HepG2 (cell line): ENCODE measurements around the gene GIPC1. TPM values are rescaled to one million over a fixed set of nuclear protein-coding genes. Genes with fewer than 3 reads are reported as not detected.

Experiments
- ATAC-seq: fragments of 200-7000 bp; cut with Tn5 transposase; 3 replicates; pipeline ENCODE4 v1.9.1; 2020; ENCODE audit warnings: mild to moderate bottlenecking, moderate library complexity
- BruUV-seq: library from RNA; stranded (reverse); fragments of 400-500 nt; replicated peaks from 2 replicates; lab custom pipeline; 2021; lab: Mats Ljungman, UMichigan
- CTCF ChIA-PET: fragments of 300-600 bp; formaldehyde crosslinking; extraction: SDS; loops from one replicate; lab custom pipeline; 2021; ENCODE audit warnings: low total read pairs, inconsistent platforms, low intra/inter-chr PET ratio; lab: Yijun Ruan, JAX
- POLR2A ChIA-PET: fragments of 350-600 bp; sonication (Branson Sonifier 250); formaldehyde crosslinking; loops from one replicate; lab custom pipeline; 2020; ENCODE audit warnings: antibody characterized with exemption, inconsistent platforms; lab: Yijun Ruan, JAX
- DNase-seq: peaks from one replicate; pipeline ENCODE4 v3.0.0-alpha.2; 2015; ENCODE audit warnings: low spot score
- FAIRE-seq: peaks from 3 replicates; lab custom pipeline; 2011; peaks lifted over from hg19 to GRCh38; lab: Jason Lieb, UNC
- H2AFZ ChIP-seq: one replicate; pipeline ENCODE4 v1.6.1; 2011; ENCODE audit warnings: low read length, inconsistent platforms
- H3K27ac ChIP-seq: fragments of 300-600 bp; 3 replicates; pipeline ENCODE4 v1.8.0; 2011; ENCODE audit warnings: mixed run types, mild to moderate bottlenecking, mixed read lengths, low read length, inconsistent platforms; ENCODE audit not compliant: insufficient read depth; ENCODE audit errors: extremely low read length
- H3K27me3 ChIP-seq, 2 experiments: fragments of 200-600 bp in 1 of 2; 2 replicates in 1 of 2; 3 replicates in 1 of 2; pipeline versions ENCODE4 v1.6.0 to v1.8.0; 2011; ENCODE audit warnings: low read length in 2 of 2, mild to moderate bottlenecking in 2 of 2, moderate library complexity in 2 of 2, inconsistent platforms in 1 of 2; ENCODE audit not compliant: insufficient read depth in 2 of 2, control insufficient read depth in 1 of 2
- H3K36me3 ChIP-seq, 2 experiments: fragments of 200-600 bp in 1 of 2; replicated peaks in 1 of 2; 2 replicates in 1 of 2; 3 replicates in 1 of 2; pipeline versions ENCODE4 v1.5.1 to v1.8.0; 2011; ENCODE audit warnings: low read length in 2 of 2, inconsistent platforms in 1 of 2; ENCODE audit not compliant: insufficient read depth in 2 of 2, control insufficient read depth in 1 of 2
- H3K4me1 ChIP-seq: 2 replicates; pipeline ENCODE4 v1.5.1; 2012; ENCODE audit warnings: low read length, inconsistent platforms; ENCODE audit not compliant: insufficient read depth
- H3K4me2 ChIP-seq: 2 replicates; pipeline ENCODE4 v1.6.0; 2011; ENCODE audit warnings: low read depth, low read length, inconsistent platforms
- H3K4me3 ChIP-seq, 3 experiments: fragments of 200-600 bp in 1 of 3; sonication (generic), shearing (Covaris generic) in 1 of 3; replicated peaks in 1 of 3; 2 replicates each; pipeline ENCODE4 v1.5.1; 2011 to 2016; ENCODE audit warnings: low read length in 3 of 3, inconsistent platforms in 2 of 3, low read depth in 2 of 3, mild to moderate bottlenecking in 2 of 3, control low read depth in 1 of 3, mixed read lengths in 1 of 3; ENCODE audit not compliant: insufficient read depth in 1 of 3
- H3K79me2 ChIP-seq: one replicate; pipeline ENCODE4 v1.6.1; 2011; ENCODE audit warnings: low read length, inconsistent platforms; ENCODE audit not compliant: insufficient read depth
- H3K9ac ChIP-seq: 2 replicates; pipeline ENCODE4 v1.6.0; 2011; ENCODE audit warnings: mild to moderate bottlenecking, low read depth, low read length, inconsistent platforms; ENCODE audit not compliant: insufficient read depth
- H3K9me3 ChIP-seq: 2 replicates; pipeline ENCODE4 v1.5.1; 2012; ENCODE audit warnings: mild to moderate bottlenecking, low read length
- H4K20me1 ChIP-seq: 2 replicates; pipeline ENCODE4 v1.6.0; 2011; ENCODE audit warnings: inconsistent platforms, mild to moderate bottlenecking, low read length, moderate library complexity; ENCODE audit not compliant: insufficient read depth
- AKNA ChIP-seq: sonication (generic); formaldehyde crosslinking; IDR thresholded peaks from 2 replicates; pipeline ENCODE4 v1.4.0; 2020; ENCODE audit warnings: missing genetic modification reagents, borderline replicate concordance
- DMAP1 ChIP-seq: IDR thresholded peaks from 2 replicates; pipeline ENCODE4 v1.6.1; 2016
- HMGXB4 ChIP-seq, 2 experiments: sonication (generic) in 1 of 2; formaldehyde crosslinking in 1 of 2; IDR thresholded peaks; 2 replicates each; pipeline versions ENCODE4 v1.4.0 to v1.6.1; 2018 to 2020; ENCODE audit warnings: missing genetic modification reagents in 2 of 2, borderline replicate concordance in 1 of 2, low read depth in 1 of 2, mild to moderate bottlenecking in 1 of 2, missing biosample characterization in 1 of 2
- PCBP1 ChIP-seq: fragments of 200-400 bp; formaldehyde crosslinking; IDR thresholded peaks from 2 replicates; pipeline ENCODE4 v1.6.1; 2017; ENCODE audit warnings: mild to moderate bottlenecking, low read depth, low read length, borderline replicate concordance
- SMARCE1 ChIP-seq: fragments of 450-650 bp; IDR thresholded peaks from 2 replicates; pipeline ENCODE4 v1.6.1; 2017; ENCODE audit warnings: borderline replicate concordance
- ZBTB33 ChIP-seq: sonication (generic); formaldehyde crosslinking; IDR thresholded peaks from 2 replicates; pipeline ENCODE4 v1.4.0; 2020; ENCODE audit warnings: missing genetic modification reagents
- ZBTB38 ChIP-seq: sonication (generic); formaldehyde crosslinking; IDR thresholded peaks from 2 replicates; pipeline ENCODE4 v1.5.1; 2020; ENCODE audit warnings: mild to moderate bottlenecking, missing genetic modification reagents
- ZNF652 ChIP-seq: IDR thresholded peaks from 2 replicates; pipeline ENCODE4 v1.6.1; 2016; ENCODE audit warnings: low read depth, borderline replicate concordance
- WGBS: methylation state at CpG from one replicate; pipeline ENCODE4 v1.1.6; 2017; ENCODE audit warnings: low lambda C conversion rate; 5-methylcytosine and 5-hydroxymethylcytosine counted together
- in situ Hi-C: cut with HindIII; loops from 2 replicates; pipeline ENCODE4 v1.10.0; 2017; ENCODE audit warnings: low pct_unique_long_range_greater_than_20kb; ENCODE audit not compliant: extremely low pct_ligation_motif_present
- intact Hi-C: fragments of 100-400 bp; cut with micrococcal nuclease; formaldehyde crosslinking; loops from one replicate; pipeline ENCODE4 v1.10.0; 2022; ENCODE audit not compliant: unreplicated experiment
- polyA plus RNA-seq, 8 experiments: library from polyadenylated mRNA; depleted of rRNA in 3 of 8; stranded (reverse) in 7 of 8; unstranded in 1 of 8; fragments of >200 nt; fragmentation: Illumina TruSeq in 4 of 8; extraction: Trizol in 4 of 8; gene quantifications; 2 replicates each; pipeline versions ENCODE4 v1.2.1 to v1.2.3, GENCODE V29; 2011 to 2016; ENCODE audit warnings: low read depth in 4 of 8, missing spikeins in 1 of 8, mixed read lengths in 1 of 8; ENCODE audit not compliant: insufficient read depth in 1 of 8
- total RNA-seq, 5 experiments: library from RNA; depleted of rRNA; stranded (reverse); fragments of >200 nt; fragmentation: Illumina TruSeq; extraction: Trizol; gene quantifications; 2 replicates each; pipeline ENCODE4 v1.2.3, GENCODE V29; 2016; ENCODE audit warnings: low read depth in 1 of 5

Gene GIPC1
- total and polyA plus RNA-seq, 2 of the 13 experiments (the other 11 are each of a cell fraction or from before 2014, with no cell fraction given) = 27.1 to 48.1 TPM

- TF ChIP-seq SMARCE1 = no peak
- TF ChIP-seq, all 625 proteins: peak for 216
These were observed 33.5 kb upstream of the GIPC1 start, which contains the start of gene TECR (continued) for GRCh38 chr19:14529254-14530004.

GRCh38 chr19:14528419-14529253 is 32.7 kb upstream of the GIPC1 start:
- ATAC-seq (no peak), FAIRE-seq (no peak), DNase-seq (no peak)
- intact Hi-C loops (loop anchor here (1.0 kb wide), 1 partner anchor 8 kb away; no protein-coding TSS in a partner anchor), in situ Hi-C loops (no loop called here)
- Histone ChIP-seq H3K9me3 (no peaks in the 10 kb centered on the region), H4K20me1 (no peaks in the 10 kb centered on the region), H3K4me2 (peak overlapping the region; percentile 64), H3K27ac (peak overlapping the region; percentile 30), H3K9ac (peak overlapping the region; percentile 46), H3K4me1 (peaks cover 27% of the 10 kb centered on the region), H3K36me3 (peaks cover 0 to 3% of the 10 kb centered on the region in 2 experiments; a peak in 1 of 5 replicates), H3K79me2 (peaks cover 34% of the 10 kb centered on the region), H2AFZ (no peak overlapping the region), H3K27me3 (no peaks in the 10 kb centered on the region; a peak in 1 of 5 replicates), H3K4me3 (peak overlapping the region; percentile 55 to 89 (median 57); a peak in 5 of 6 replicates)
- POLR2A ChIA-PET = interaction anchor here (3.6 kb wide), 1 partner anchor 9 kb away, joined by 39 read pairs; the partner anchor contains the start of gene DNAJB1
- WGBS = 57% methylated on average over 38 of the region's 39 CpGs
- BruUV-seq = no TSS peak
- CTCF ChIA-PET = no interaction called here
- TF ChIP-seq HMGXB4 (CRISPR knock-in tag; IDR thresholded peaks at IDR 0.05; ENCODE audit: borderline replicate concordance in 1 of 2, low read depth in 1 of 2) (0 out of 4 replicates have a peak, but pooled peaks of 1 of the 2 experiments have one; percentile 3), AKNA (CRISPR knock-in tag) (no peak), ZBTB38 (CRISPR knock-in tag) (0 out of 2 replicates have a peak, but pooled peaks have one; percentile 12), DMAP1 (CRISPR knock-in tag) (0 out of 2 replicates have a peak, but pooled peaks have one; percentile 10), ZBTB33 (CRISPR knock-in tag) (peak; percentile 42; the same call in 1 of the 2 replicates), ZNF652 (CRISPR knock-in tag) (peak; percentile 90; the same call in 1 of the 2 replicates), PCBP1 (0 out of 2 replicates have a peak, but pooled peaks have one; percentile 42)
